Kidney glomerular epithelial cell (primary cell): ENCODE measurements around the gene ANKS1B.

Source experiments
- DNase-seq: peaks from one replicate; lab custom pipeline; 2025; lab: John Stamatoyannopoulos, UW

The ANKS1B gene

DNA sequence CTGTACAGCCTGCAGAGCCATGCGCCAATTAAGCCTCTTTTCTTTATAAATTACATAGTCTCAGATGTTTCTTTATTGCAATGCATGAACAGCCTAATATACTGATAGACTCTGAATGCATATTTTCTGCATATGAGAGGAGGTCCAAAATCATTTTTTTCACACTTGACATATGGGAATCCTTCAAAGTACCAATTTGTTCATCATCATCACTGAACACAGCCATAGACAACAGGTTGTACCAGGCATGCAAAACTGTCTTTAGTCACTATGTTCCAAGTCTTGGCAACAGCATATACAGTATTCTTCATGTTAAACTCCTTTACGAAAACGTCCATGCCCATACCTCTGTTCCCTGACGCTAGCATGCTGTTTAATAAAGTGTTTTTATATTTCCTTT, 807.9 kb downstream of the ANKS1B start:
- DNase-seq, result no peak

DNA sequence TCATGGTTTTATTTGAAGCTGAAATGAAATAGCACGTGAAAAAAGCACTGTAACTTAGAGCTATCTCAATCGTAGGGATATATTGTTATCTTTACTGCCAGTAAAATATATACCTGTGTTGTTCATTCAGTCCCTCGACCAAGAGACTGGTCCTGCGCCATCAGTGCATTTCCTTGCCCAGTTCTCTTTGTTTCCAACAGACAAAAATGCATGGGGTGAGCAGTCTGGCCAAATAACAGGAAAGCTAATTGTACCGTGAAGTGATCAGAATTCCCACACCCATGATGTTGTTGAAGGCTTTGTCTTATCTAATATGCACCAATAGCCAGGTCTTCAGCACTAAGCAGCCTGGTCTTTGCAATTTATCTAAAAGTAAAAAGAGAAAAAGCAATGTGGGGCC, 814.3 kb downstream of the ANKS1B start:
- DNase-seq, result no peak

DNA sequence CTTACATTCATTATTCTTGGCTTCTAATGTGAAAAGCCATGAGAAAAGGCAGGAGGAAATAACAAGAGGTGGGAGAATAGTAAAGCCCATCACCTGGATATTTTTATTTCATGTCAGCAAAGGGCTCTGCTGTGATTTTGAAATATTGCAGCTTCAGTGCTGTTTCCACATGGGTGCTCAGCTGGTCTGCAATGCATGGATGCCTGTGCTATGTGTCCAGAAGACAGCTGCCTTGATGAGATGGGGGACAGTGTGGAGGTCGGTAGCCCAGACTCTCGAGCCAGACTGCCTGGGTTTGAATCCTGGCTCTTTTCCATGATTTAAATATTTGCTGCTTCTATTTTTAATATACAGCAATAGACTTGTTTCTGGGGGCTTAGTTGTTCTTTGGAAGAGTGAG, 814.7 kb downstream of the ANKS1B start:
- DNase-seq, result no peak

DNA sequence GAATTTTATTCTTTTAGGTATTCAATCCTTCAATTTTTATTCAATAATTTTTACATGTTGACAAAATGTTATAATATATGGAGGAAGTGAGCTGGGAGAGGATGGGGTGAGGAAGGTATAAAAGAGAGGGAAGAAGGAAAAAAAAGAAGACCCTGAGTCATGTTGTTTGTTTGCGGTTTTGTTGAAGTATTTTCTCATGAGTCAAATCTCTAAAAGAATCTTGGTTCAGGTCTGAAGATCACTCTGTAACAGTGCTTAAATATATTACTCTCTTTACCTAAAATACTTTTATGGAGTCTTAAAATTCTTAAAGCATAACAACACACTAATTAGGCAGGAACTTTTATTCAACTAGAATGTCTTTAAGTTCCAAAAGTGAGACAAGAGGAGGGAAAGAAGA, 826.8 kb downstream of the ANKS1B start:
- peak; percentile 47 for DNase-seq

DNA sequence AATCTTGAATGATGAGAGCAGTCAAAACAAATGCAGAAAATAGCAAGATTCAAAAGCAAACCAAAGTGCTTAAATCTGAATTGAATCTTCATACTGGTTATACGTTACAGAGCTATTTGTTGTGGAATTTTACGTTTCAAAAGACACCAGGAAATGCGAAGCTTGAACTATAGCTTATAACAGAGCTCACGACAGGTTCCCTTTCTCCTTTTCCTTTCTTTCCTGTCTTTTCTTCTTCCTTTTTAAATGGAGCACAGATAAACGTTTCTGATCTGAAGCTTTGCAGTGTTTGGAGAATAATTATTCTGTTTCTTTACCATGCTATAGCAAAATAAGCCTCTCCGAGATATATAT, 829.8 kb downstream of the ANKS1B start:
- DNase-seq, result no peak

DNA sequence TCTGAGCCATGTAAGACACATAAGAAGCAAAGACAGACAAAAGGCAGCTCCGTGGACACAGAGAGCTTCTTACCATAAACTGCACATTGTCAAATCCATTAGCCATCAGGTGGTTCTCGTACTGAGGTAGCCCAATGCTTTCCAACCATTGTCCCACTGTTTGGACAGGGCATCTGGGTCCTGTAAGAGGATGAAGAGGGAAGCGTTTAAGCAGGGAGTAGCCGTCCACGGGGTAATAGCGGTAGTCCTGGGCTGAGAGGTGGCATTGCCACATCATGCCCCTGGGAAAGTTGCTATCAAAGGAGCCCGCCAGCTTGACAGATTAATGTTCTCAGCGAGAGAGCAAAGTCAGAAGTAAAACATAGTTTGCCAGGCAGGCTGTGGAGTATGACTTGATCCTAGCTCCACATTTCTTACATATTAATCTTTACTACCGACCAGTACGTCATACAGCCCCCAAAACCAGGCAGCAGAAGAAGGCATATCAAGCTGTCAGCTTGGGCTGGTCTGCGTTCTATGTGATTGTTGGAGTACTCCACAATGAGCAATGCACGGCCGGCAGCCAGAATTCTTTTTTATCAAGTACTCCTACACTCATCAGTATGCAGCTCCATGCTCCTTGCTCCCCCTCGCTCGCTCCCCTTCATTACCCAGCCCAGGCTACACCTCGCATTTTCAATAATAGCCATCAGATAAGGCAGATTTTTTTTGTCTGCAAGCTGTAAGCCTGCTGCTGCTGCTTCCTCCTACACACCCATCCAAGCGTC, 830.3 kb downstream of the ANKS1B start:
- peak; percentile 86 for DNase-seq

DNA sequence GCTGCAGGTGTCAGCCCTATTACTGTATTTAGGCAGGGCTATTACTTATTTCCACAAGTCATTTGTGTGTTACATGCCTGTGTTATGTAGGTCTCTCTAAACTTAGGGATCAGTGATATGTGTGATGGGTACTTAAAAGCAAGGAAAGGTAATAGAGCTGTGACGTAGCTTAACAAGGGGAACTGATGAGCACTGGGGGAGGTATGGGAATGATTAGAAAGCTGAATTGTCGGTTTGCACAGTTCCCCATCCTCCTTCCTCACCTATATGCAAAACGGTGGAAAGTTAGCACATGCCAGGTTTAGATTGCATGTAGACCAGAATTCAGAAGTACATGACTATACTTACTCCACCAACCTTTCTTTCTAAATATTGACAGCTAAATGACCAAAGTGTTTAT, 831.4 kb downstream of the ANKS1B start:
- DNase-seq, result no peak

DNA sequence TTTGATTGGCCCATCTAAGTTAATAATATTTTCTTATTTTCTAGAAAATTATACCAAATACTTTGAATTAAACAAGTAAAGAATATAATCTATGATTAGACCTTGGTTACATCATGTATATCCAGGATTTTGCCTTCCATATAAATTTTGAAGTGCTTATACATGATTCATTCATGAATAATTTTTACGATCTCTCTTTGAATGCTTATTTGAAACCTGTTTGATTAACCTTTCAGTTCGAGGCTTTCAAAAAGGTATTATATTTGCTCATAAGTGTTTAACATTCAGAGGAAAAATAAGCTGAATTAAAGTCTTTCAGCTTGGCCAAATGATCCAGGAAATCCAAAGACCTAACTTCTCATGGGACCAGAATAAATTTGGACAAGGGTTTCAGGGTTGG, 832.4 kb downstream of the ANKS1B start:
- no peak for DNase-seq

DNA sequence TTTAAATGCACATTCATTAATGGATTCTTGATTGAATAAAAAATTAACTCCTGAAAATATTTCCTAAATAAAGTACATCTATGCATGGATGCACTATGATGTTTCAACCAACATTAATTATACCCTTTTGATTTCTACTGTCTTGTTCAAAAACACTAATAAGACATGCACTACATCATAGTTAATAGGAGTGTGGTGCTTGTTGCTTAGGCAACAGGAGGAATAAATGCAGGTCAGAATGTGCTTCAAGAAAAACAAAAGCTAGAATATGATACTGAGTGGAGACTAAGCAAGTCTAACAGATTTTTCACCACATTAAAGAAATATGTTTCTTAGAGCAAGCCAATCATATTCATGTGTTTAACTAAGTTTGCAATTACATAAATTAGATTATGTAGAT, 833.0 kb downstream of the ANKS1B start:
- peak; percentile 8 for DNase-seq

DNA sequence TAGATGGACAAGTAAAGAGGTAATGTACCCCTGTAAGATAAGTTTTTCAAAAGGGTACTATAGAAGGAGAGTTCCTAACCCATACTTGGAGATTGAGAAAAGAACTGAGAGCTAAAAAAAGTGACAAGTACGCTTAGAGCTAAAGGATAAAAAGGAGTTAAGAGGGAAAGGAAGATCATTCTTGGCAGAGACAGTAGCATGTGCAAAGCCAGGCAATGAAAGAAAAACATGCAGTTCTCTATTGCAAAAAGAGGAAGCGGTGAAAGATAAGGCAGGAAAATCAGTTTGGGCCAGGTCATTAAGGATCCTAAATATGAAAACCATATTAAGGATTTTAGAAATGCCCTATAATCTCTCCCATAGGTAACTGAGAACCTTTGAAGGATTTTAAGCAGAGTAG, 837.6 kb downstream of the ANKS1B start:
- no peak for DNase-seq

DNA sequence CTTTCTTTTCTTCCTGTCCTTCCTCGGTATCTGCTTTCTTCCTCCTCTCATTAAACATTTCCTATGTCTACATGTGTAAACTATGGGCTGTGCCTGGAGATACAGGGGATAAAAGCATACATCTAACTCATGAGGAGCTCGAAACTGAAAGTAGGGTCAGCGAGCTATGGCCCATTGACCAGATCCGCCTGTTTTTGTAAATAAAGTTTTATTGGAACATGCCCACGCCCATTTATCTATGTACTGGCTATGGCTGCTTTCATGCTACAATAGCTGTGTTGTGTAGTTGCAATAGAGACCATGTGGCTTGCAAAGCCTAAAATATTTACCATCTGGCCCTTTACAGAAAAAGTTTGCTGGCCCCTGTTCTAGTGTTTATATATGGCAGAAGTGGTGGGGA, 838.0 kb downstream of the ANKS1B start:
- no peak for DNase-seq

DNA sequence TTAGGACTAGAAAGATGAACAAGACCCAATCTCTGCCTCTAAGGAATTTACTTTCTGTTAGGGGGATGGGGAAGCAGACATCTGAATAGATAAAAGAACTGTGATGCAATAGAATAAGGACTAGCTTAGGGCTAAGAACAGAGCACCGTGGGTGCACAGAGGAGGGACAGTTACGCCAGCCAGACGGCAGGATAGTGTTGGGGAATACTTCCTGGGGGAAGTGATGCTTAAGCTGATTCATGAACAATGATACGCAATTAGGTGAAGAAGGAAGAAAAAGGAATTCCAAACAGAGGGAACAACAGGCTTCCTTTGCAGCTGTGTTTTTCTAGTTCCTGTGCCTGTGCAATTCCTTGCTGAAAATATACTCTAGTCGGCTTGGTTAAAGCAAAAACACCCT, 838.6 kb downstream of the ANKS1B start:
- DNase-seq, result no peak

DNA sequence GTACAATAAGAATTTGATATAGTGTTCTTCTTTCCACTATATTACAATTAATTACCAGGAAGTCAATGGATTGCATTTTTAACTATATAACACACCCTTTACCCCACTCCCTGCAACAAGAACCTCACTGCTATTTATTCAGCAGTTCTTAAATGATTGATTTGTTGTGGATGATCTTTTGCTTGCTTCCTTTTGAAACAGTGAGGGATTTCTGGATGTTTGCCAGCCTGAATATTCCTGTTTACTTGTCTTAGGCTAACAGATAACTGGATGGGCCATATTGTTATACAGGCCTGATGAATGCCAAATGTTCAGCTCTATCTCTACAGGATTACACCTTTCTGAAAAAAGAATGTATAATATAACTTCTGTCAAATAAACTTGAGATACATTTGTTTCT, 842.1 kb downstream of the ANKS1B start:
- no peak for DNase-seq

DNA sequence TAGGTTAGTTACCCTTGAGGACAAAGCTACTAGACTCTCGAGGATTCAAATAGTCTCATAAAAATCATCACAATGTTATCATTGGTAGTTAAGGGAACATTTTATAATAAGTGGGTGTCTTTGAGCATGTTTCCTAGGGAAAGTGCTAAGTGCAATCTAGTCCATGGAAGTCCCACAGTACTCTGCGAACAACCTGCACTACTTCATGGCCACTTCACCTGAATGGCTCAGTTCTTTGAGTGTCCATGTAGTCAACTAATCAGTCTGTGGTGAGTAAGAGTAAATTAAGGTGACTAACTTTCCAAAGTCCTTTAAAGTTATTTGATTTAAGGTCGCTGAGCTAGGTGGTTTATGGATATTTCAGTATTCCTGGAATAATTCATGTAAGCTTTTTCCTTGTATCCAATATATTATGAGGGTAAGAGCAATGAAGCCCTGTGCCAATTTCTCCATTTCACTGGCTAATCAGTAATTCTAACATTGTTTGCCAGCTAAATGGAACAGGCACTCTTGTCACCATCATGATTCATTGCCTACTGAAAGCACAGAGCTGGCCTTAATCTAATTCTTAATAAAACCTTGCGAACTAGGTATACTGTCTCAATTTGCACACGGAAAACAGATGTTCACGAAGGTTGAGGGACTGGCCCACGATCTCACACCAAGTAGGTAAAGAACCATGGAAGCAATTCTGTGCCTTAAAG, 844.6 kb downstream of the ANKS1B start:
- DNase-seq, result no peak

DNA sequence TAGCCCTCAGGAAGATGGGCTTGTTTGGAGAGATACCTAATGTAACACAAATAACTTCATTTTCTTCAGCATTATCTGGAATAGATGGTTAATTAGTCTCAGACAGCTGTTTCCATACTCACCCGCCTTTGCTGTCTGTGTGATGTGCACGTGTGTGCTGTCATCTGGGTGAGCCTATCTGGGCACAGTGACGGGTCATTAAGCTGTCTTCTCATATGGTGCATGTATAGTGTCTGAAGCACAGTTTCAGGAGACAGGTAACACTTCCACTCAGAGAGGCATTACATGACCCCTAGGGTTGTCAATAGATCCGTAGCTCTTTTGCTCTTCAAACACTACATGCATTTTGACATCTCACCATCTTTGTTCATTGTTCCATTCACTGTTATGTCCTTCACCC, 846.3 kb downstream of the ANKS1B start:
- DNase-seq, result no peak

DNA sequence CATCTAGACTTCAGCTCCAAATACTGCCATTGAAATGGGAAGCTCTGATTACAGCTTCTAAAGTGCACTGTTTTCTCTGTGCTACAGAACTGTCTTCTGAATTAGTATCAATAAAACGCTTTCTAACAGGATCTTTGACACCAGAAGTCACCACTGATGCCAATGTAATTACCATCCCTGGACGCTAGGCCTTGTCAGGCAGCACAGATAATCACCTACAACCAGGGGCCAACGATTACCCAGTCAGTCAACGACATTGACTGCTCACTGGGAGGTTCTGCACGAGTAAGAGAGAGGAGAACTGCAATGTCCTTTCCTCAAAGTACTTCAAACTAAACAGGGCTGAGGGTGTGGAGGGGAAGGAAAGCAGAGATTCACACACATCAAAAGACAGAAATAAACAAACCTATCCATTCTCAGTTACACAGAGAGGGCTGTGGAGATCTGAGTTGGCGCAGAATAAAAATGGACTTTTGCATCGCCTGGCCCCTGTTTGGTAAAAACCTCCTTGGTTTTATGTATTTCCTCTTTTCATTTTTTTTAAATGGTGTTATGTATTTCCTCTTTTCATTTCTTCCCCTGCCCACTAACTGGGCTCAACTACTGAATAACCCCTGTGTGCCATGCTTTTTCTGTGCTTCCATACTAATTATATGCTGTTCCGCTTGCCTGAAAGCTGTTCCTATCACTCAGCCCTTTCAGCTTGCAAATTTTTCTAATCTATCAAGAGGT, 847.4 kb downstream of the ANKS1B start:
- DNase-seq, result no peak

DNA sequence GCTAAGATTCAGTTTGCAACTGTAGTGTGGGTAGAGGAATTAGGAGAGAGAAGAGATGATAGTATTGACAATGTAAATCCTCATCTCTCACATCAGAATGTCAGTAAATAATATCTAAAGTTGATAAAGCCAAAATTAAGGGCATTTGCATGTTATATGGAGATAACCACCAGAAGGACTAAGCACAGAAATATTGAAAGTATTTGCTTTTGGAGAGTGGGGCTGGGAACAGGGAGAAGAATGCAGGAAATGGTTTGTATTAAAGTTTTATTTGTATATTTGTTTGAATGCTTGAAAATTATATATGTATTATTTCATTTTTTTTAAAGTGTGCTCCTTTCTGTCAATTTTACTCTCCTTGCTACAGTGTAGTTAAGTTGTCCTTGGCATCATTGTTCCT, 848.2 kb downstream of the ANKS1B start:
- no peak for DNase-seq

DNA sequence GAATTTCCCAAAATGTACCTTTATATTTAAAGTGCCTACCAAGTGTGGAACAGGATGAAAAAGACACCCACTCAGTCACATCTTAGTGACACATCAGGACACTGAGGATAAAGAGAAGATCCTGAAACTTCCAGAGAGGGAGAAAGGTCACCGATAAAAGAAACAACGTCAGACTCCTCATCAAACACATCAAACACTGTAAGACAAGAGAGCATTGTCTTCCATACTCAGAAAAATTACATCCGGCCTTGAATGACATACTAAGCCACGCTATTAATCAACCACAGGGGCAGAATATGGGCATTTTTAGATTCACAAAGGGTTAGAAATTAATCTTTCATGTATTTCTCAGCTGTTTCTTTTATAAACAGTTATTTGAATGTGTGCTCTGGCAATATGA, 849.4 kb downstream of the ANKS1B start:
- no peak for DNase-seq

DNA sequence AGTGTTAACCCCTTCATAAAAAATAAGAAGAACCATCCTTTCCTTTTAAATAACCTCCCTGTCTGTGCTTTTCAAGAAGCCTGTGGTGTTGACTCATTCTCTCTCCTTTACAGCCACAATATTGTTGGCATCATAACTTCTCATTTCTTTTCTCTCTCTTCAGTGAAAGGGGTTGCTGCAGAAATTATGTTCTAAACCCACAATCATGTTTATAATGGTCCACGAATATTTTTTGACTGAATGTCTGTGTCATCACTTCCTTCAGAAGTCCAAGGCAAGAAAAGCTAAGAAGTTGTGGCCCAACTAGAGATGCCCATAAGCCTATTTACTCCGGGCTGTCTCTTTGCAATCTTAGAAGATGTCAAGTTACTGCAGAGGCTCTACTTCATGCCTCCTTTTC, 851.3 kb downstream of the ANKS1B start:
- no peak for DNase-seq

DNA sequence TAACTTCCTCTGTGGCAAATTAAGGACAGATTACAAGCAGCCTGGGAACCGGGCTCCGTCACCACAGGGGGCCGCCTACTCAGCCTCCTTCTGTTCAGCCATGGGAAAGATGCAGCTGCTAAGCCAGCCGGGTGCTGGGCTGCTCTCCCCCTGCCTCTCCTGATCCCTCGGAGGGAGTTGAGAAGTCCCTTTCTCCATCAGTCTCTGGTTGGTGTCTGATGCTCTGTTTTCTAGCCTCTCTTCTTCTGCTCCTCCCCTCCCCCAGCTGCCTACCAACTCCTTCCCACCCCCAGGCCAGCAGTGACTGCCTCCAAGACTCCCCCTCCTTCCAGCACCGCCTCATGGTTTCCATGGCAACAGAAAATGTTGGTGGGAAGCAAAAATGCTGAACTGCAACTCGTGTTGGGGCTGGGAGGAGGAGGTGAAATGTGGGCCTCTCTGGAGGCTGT, 853.0 kb downstream of the ANKS1B start:
- no peak for DNase-seq

DNA sequence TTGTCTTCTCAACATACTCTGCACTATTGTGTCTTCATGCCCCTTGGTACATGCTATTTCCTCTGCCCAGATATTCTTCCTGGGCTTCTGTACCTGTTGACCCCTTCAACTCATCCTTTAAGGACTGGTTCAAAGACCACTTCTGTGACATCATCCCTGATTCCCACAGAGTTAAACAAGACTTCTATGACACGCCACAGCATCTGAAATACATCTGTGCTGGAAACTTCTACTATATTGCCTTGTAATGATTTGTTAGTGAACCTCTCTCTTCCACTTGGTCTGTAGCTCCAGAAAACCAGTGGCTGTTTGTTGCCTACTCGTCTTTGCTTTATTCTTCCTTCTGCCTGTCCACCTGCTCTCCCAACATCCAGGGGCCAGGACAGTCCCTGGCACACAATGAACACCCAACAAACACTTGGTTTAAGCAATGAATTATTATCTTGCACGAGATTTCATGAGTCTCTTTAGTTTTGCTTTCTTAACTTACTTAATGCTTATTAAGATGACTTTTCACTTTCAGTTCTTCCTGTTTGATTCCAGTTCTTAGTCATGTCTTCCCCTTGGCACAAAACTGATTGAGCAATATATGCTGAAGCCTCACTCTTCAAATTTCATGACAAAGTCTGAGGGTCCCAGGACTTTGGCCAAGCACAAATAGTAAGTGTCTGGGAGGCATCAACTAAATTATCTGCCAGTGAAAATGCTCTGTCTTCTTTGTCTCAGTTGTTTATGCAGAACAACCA, 853.8 kb downstream of the ANKS1B start:
- DNase-seq, result no peak

DNA sequence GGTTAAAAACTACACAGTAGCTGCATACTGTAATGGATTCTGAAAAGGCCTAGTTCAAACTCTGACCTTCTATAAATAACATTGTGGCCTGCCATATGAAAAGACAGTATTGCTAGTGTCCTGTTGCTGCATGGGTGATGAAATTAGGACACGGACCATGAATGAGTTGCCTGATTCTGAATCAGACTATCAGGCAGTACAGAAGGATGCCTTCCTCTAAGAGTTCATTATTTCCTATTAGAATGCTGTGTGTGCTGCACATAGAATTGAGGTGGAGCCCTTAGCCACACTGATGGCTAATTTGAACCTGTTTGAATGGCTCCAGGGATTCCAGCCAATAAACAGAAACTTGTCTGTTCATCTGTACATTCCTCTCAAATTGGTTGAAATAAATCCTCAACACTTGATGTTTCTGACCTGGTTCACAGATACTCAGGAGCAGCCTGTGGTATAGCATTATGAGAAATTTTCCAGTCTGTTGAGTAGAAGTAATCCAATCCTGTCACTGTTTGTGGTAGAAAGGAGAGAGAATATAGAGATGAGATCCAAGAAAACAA, 856.4 kb downstream of the ANKS1B start:
- DNase-seq, result no peak
